CD4-positive, alpha-beta T cell treated with Interleukin-15 for 4 hours (primary cell): ENCODE measurements around the gene GABRG3.

Source experiments
- DNase-seq: peaks from one replicate; pipeline ENCODE4 v3.0.0-alpha.2; 2020; ENCODE audit warnings: low spot score

The GABRG3 gene

DNA sequence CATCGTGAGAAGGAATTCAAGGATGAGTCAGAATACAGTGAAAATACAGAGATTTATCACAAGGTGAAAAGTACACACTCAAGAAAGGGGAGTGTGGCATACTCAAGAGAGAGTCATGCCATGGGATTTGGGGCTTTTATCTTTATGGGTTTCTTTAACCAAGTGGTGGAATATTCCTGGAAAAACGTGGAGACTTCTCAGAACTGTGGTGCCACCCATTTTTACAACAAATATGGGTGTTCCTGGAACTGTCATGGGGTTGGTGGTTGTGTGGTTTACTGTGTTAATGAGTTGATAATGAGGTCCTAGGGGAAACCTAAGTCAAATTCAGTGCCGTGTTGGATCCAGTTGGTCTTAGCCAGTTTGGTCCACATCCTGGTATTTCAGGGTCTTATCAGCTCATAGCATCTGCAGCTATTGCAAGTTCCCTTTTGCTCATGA is 497.2 kb downstream of the GABRG3 start:
- no peak for DNase-seq

DNA sequence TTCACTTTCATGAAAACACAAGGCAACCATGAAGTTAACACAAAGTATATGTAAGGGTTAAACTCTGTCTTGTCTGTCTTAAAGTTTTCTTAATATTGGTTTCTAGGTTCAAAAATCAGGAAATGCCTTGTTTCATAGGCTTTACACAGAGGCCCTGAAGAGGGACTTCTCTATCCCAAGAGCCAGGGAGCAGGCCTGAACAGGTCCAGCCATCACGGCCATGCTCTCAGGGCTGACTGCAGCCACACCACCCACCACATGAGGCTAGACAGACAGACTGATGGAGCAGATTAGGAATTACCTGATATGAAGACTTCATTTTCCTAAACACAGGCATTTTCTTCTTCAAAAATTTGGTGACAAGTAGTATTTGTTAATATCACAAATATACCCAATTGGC is 502.9 kb downstream of the GABRG3 start:
- DNase-seq, result no peak

DNA sequence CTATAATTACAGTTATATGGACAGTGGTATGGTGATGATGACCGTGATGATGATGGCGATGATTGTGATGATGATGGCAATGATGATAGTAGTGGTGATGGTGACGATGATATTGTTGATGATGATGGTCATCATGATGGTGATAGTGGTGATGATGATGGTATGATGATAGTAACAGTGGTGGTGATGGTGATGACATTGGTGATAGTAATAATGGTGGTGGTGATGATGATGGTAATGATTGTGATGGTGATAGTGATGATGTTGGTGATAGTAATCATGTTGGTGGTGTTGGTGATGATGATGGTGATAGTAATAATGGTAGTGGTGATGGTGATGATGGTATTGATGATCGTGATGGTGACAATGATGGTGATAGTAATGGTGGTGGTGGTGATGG is 504.4 kb downstream of the GABRG3 start:
- no peak for DNase-seq

DNA sequence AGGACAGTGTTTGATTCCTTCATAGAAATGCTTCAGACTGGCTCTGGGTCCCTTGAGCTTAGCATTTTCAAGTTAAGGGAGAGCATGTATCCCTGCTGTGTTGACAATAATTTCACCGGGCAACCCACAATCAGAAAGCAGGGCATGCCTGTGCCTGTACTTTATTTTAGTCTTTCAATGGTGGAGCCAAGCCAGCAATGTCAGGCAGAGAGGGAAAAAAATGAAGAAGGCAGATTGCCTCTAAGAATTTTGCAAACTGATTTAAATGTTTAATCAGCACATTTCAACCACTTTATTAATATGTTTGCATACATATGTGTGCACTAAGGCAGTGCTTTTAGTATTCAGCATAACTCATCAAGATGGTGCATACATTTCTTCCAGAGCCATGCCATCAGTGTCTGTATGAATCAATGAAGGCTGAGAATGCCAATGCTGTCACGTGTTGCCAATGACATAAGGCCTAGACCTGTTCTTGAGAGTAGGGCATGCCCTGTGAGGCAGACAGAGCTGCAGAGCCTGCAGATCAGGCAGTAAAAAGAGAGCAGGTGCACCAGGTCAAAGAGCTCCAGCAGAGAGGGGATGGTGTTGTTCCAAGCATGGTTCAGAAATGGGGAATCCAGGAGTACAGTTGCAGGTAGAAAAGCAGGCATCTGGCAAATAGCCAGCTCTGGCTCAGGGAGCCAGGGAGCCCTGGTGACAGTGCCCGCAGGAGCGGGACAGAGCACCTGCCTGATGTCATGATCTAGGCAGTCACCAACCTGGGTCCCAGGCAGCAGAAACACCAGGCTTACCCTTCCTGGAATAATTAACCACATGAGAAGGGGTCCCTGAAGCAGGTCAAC is 508.5 kb downstream of the GABRG3 start:
- DNase-seq, result no peak

DNA sequence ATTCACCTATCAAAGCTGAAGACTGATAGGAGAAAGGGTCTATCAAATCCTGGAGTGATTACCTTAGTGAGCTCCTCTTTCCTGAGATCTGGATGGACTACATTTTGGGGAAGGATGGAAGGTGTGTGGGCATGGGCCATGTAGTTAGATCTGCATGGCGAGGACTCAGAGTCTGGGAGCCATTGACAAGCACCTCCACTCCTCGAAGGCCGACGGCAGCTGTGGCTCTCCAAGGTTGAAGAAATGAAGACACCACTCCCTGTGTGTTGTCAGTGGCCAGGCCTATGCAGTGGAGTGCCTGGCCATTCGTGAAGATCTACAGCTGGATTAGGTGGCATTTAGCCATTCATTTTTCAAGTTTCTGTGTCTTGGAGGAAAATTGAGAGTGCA is 509.2 kb downstream of the GABRG3 start:
- no peak for DNase-seq

DNA sequence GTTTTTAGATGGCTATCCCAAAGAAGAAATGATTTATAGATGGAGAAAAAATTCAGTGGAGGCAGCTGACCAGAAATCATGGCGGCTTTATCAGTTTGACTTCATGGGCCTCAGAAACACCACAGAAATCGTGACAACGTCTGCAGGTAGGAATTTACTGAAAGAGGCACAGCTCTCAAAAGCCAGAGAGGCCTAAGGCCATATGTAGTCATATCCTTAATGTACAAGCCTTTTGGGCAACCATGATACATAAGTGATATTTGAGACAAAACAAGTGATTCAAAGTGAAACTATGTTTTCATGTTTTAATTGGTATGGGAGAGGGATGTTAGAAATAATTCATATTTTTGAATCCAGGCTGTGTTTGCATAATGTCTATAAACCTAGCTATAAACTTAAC is 509.7 kb downstream of the GABRG3 start:
- no peak for DNase-seq

DNA sequence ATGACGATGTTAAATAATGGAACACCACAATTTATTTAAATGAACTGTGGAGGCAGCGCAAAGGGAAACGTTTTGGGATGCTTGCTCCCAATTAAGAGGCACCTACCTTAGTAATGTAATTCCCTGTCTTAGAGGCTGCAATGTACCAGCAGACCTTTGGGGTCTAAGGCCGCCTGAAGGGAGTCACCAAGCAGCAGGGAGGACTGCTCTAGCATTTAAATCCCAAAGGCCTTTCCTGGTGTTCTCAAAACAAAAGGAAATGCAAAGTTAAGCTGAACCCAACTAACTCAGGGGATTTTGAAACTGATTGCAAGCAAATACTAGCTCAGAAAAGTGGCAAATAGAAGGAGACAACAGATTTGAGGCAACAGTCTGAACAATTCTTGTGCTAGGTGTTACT is 510.8 kb downstream of the GABRG3 start:
- DNase-seq, result no peak

DNA sequence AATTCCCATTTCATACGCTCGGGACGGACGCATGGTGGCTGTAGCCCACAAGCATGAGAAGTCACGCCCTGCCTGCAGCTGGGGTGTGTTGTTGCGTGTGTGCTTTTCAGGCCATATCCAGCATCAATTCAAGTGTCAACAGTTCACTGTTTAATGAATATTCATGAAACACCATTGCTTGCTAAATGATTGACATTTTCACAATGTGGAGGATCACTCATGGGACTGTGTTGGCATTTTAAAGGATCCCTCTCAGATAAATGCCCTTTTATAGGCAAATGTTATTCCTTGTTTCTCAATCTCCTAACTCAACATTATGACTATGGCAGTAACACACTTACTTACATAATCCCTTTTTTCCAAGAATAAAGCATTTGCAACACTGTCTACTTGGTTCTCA is 511.3 kb downstream of the GABRG3 start:
- no peak for DNase-seq

DNA sequence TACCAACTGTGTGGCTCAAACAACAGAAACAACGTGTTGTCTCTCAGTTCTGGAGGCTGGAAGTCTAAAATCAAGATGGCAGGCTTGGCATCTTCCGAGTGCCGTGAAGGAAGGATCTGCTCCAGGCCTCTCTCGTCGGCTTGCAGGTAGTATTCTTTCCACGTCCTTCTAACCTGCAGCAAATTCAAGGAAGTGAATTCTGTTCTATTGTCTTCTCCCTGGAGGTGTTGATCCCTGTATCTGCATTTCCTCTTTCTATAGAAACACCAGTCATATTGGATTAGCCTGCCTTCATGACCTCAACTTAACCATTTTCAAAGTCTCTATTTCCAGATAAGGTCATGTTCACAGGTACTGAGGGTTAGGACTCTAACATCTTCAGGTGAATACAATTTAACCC is 512.1 kb downstream of the GABRG3 start:
- DNase-seq, result no peak

DNA sequence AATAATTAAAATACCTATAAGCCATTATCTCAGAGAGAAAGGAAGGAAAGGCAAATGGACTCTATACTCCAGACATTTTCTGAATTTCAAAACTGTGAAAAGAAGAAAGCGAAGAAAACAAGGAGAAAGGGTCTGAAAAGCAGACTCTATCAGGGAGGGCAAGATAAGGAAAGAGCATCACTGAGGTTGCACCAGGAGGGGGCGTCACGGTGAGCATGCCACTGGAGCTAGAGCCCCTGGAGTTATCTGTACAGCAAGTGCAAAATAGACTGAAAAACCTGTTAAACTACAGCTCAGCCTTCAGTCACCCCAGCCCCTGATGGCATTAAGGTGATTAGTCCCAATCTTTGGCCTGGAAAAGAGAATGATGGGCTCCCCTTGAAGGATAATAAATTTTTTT is 514.3 kb downstream of the GABRG3 start:
- no peak for DNase-seq

DNA sequence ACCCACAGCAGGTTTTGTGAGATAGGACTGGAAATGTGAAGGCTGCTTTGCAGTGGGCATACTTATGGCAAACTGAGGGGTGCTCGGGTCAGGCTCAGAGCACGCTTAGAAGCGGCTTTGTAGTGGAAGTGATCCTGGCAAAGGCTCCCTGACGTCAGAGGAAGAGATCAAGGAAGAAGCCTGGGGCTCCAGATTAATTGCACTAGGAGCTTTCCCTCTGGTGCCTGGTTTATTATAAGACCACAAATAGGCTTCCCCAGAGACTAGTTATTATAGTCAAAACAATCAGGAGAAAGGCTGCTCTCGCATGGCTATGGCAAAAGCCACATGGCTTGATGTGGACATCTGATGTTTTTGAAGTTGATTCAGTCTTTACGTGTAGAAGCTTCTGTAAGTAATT is 515.1 kb downstream of the GABRG3 start:
- DNase-seq, result no peak

DNA sequence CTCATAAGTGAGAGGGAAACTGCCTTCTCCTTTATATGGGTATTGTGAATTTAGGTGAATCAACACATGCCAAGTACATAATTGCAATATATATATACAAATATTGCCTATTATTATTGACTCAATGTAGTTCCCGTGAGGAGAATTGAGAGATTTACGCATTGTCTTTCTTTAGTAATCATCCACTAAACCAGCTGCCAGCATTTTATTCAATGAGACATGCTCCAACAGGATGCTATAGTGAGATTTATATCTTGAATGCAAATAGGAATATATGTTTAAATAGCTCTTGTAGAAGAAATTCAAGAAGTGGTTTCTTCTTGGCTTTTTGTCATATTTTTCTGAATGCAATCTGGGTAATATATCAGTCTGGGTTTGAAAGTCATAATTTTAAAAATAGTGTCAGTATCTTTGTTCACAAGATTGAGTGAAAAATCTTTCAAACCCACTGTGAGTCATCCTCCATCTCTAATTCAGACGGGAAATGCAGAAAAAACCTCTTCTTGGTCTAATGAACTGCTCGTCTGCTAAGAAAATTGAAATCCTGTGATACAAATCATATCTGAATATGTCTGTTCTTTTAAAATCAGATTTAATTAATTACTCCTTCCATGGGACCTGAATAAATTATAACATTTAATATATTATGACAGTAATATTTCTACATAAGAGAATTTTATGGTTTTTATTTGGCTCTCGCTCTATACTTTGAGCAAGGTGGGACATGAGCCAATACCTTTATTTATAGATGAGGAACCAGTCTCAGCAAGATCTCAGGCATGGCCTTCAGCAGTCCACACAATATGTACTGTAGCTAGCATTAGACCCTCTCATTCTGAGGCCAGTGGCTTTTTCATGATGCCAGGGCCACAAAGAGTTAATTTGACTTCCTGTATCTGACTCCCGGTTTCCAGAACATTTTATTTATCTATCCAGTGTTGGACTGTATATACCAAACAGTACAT is 516.0 kb downstream of the GABRG3 start:
- DNase-seq, result no peak

DNA sequence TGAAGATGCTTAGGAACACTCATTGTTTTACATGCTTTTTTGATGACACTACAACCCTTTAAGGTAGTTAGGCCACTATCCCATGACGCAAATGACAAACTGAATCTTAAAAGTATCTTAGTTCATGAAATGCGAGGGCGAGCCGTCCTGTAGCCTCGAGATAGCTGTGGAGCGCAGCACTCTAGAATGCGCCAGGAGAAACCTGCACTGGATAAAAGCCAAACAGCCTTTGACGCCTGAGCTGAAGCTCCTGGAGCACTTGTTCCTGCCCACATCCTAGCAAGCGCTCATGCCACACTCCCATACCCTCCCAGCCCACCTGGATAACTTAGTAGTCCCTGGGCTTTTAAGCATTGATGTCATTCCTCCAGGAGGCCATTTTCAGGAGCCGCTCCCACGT is 516.9 kb downstream of the GABRG3 start:
- no peak for DNase-seq

DNA sequence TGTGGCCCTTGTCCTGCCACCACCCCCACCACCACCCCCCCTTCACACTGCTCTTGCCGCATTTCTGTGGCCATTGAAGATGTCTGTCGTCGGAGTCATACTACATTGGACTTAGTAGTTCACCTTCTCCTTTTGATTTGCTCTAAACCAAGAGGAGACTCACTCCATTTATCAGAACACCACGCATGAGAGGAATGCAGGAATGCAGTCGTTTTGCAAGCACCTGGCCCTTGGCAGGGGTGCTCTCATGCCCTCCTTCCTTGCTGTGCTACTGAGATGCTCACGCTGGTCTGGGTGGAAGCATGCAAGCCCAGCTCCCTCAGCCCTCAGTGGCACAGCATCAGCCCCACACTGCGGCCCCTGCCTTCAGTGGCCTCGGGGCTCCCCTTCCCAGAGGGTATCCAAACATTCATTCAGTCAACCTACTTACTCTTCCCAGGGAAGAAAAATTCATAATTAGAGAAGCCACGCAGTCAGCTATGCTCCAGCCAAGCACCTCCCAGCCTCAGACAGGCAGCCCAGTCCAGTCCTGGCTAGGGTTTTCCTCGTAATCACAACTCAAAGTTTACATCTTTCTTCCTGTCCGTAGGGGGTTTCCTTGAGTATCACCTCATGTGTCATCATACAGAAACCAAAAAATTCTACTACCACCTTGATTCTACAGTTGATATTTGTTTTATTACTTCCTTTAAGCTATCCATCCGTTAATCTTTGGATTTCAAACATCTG is 520.0 kb downstream of the GABRG3 start:
- DNase-seq, result no peak

DNA sequence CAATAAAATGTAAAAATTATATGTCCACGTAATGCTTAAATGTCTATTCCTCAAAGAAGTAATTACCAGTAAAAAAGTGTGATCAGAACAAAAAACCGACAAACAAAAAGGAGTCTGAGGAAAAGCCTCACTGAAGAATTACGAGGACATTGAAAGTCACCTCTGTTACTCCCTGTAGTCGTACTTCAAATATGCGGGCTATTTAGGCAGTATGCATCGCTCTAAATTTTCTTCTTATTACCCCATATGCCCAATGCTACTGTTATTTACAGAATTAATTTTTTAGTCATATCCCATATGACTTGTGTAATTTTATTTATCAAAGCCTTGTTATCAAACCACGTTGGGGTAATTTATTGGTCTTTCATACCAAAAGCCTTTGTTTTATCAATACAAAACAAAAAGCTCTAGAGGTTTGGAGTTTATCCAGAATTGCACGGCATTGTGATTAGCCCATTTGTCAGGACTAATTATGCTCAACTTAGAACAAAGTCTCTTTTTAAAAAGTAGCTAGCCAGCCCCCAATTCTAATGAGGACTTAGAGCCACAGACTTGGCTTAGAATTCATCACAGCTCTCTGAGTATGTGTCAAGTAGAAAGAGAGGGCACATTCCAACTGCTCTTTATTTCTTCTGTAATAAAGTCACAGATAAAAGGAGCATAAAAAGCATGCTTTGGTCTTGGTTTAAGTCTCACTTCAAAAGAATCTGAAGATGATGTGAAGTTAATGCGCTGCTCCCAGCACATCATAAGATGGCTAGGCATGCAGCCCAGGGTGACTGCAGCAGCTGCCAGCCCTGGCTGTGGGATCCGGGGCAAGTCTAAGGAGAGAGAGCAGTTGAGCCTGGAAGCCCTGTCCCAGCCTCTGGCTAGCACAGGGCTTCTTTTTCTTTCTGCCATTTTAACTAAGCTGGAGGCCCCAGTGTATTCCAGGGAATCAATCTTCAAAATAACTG is 521.0 kb downstream of the GABRG3 start:
- no peak for DNase-seq

DNA sequence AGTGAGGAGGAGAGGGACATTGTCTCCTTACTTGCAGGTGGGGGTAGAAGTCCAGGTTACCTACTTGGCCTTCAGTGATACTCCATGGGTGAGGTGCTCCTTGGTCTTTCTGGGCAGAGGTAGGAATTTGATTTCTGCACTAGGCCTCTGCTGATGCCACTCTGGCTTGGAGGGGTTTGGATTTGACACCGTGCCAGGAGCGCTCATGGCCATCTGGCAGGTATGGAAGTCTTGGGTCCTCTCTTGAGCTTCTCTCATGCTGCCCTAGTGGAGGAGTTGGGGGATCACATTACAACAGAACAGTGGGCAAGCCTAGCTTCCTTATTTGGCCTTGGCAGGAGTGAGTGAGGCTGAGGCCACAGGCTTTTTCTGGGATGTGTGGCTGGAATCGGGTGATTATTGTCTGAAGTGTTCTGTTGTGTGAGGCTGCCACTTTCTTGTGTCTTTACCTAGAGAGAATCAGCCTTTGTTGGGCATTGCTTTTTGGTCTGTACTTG is 525.0 kb downstream of the GABRG3 start:
- no peak for DNase-seq

DNA sequence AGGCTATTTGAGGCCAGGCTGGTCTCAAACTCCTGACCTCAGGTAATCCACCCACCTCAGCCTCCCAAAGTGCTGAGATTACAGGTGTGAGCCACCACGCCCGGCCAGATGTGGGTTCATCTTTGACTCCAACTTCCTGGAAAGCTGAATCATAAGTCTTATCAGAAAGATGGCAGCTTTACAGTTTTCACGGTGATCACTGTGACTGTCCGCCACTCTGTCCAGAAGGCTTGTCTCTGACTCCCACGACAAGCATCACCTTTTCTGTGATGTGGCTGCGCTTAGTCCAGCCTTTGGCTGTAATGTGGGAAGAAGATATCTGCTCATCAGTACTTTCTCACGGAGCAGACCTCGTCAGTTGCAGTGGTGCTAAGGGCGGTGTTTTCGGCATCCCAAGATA is 527.7 kb downstream of the GABRG3 start:
- DNase-seq, result no peak

DNA sequence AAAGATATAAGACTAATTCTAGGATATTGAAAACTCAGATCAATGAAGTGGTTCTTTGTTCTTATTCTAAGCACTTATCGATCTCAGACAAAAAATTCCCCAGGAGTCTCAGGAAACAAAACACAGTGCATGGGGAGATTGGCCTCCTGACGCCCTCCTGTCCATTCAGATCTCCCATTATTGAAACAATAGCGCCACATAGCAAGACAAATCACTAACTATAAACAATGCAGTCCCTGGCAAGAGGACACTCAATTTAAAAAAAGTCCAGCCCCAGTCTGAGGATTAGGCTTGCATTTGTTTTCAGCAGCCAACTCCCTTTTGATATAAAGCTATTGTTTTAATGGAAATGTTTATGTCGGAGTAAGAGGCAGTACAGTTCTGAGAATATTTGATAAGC is 528.2 kb downstream of the GABRG3 start:
- DNase-seq, result no peak

DNA sequence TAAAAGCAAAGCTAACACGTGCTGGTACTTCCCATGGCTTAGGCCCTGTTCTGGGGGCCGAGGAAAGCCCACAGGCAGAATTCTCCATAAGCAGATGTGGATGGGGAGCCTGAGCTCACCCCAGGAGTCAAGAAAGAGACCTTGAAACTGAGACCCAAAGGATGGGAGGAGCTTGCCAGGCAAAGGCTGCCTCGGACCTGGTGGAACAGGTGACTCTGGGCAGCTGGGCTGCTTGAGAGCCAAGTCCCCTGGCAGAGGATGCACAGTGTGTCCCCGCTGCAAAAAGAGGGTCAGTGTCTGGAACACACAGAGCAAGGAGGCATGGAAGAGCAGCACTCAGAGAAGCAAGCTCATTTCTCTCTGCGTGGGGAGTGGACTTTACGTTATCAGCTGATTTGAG is 528.7 kb downstream of the GABRG3 start:
- no peak for DNase-seq

DNA sequence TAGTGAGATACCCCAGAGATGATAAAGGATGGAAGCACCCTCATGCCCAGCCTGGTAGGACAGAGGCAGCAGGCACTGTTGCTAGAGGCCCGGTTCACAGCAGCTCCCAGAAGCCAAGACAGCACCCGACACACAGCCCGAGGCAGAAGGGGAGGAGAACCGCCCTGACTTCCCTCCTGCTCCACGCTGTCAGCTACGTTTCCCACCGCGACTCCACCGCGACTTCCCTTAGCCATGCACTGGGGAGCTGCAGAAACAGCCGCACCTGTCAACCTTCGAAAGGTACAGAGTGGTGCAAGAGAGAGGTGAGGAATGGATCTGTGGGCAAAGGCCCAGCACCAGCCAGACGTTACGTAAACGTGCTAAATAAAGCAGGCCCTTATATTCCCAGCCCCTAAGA is 529.2 kb downstream of the GABRG3 start:
- DNase-seq, result no peak

DNA sequence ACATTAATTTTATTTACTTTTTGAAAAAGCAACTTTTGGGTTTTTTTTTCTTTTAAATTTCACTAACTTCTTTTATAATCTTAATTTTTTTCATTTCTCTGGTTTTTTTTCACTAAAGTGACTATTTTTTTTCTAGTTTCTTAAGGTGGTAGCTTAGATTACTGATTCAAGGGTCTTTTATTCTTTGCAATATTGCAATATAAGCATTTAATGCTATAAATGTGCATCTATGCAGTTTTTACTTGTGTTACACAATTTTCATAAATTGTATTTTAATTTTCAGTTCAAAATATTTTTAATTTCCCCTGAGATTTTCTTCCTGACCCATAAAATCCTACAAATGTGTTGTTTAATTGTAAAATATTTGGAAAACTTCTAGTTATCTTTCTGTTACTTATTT is 535.8 kb downstream of the GABRG3 start:
- DNase-seq, result no peak
